Measurements from ENCODE around the gene SLC35F4. TPM values are rescaled to one million over a fixed set of nuclear protein-coding genes. Genes with fewer than 3 reads are reported as not detected.

Gene SLC35F4
- total and polyA plus RNA-seq, 2 donors (not counting 3 experiments of a cell fraction or from before 2014, with no cell fraction given): not detected

- no peaks in the 10 kb centered on the region for H3K79me2 ChIP-seq (ENCODE audit: control insufficient read depth, insufficient read depth, low read length)
- no peaks in the 10 kb centered on the region for H3K4me1 ChIP-seq (ENCODE audit: control insufficient read depth, extremely low read depth, insufficient read depth, low read length)
- H3K4me2 ChIP-seq (ENCODE audit: insufficient read depth, low read length): no peak overlapping the region
- intact Hi-C loops (cut with micrococcal nuclease) (no loop called here), dilution Hi-C loops (cut with MboI; ENCODE audit: extremely low pct_ligation_motif_present, low sequenced_read_pairs) (no loop called here)
- H4K20me1 ChIP-seq (replicated peaks; ENCODE audit: control insufficient read depth, extremely low read depth, insufficient read depth, low read length): no peaks in the 10 kb centered on the region
- H3K9me3 ChIP-seq (replicated peaks; ENCODE audit: control insufficient read depth, insufficient read depth, low read length): no peaks in the 10 kb centered on the region
- H3K27ac ChIP-seq (ENCODE audit: insufficient read depth, low read depth, low read length): no peak overlapping the region
- H3K4me3 ChIP-seq (replicated peaks in 1 of 3; ENCODE audit: insufficient read depth in 1 of 3, low read depth in 1 of 3, low read length in 3 of 3): no peak overlapping the region
- FAIRE-seq (no peak), DNase-seq (ENCODE audit: low read depth, low spot score) (no peak)
- H2AFZ ChIP-seq (ENCODE audit: low read depth, low read length): no peak overlapping the region
- H3K9ac ChIP-seq (replicated peaks; ENCODE audit: extremely low read depth, insufficient read depth, low read length): no peak overlapping the region
- no peaks in the 10 kb centered on the region for H3K36me3 ChIP-seq (ENCODE audit: control insufficient read depth in 2 of 2, extremely low read depth in 1 of 2, insufficient read depth in 2 of 2, low read length in 2 of 2)
- H3K9me1 ChIP-seq (replicated peaks; ENCODE audit: control insufficient read depth, extremely low read depth, insufficient read depth, low read length): no peaks in the 10 kb centered on the region
- no TSS peak for BruUV-seq (replicated peaks)
- no peaks in the 10 kb centered on the region for H3K27me3 ChIP-seq (ENCODE audit: control insufficient read depth in 2 of 2, insufficient read depth in 2 of 2, low read length in 2 of 2)
- POLR2A ChIA-PET: no interaction called here
- no peak for TF ChIP-seq EZH2 (IDR thresholded peaks at IDR 0.05; ENCODE audit: borderline replicate concordance, low read depth, low read length, severe bottlenecking)
- TF ChIP-seq JUN (IDR thresholded peaks at IDR 0.05; ENCODE audit: borderline replicate concordance, insufficient read depth, insufficient read length, low read depth): no peak
- no peak for TF ChIP-seq POLR2A (IDR thresholded peaks at IDR 0.05; ENCODE audit: low read depth, low read length)
- no peak for TF ChIP-seq GATA2 (IDR thresholded peaks at IDR 0.05; ENCODE audit: insufficient read depth, insufficient read length, low read depth, low read length)
- TF ChIP-seq CTCF (IDR thresholded peaks at IDR 0.05; ENCODE audit: extremely low read depth in 1 of 2, insufficient read depth in 1 of 2, low read depth in 1 of 2, low read length in 2 of 2): no peak
- TF ChIP-seq FOS (IDR thresholded peaks at IDR 0.05; ENCODE audit: borderline replicate concordance, insufficient read depth, low read length): no peak
- no peak for TF ChIP-seq MAX (IDR thresholded peaks at IDR 0.05; ENCODE audit: insufficient read depth, insufficient read length)
- TF ChIP-seq MYC (IDR thresholded peaks at IDR 0.05; ENCODE audit: low read depth, low read length): no peak
- no peak for TF ChIP-seq POLR2AphosphoS5 (IDR thresholded peaks at IDR 0.05; ENCODE audit: insufficient read depth, low read depth, low read length)
- CTCF ChIA-PET: no interaction called here
Measured at GRCh38 chr14:57820581-57820980, 45.3 kb downstream of the SLC35F4 start.

Data from endothelial cell of umbilical vein (primary cell).